HS-5 (cell line): ENCODE data around the gene LMAN2L.
A peak's percentile ranks its signal among the peaks of the same experiment; 100 is the strongest.

ENCODE experiments used
- DNase-seq: peaks from one replicate; pipeline ENCODE4 v3.0.0-alpha.2; 2012; ENCODE audit warnings: low read depth

The LMAN2L gene, protein sequence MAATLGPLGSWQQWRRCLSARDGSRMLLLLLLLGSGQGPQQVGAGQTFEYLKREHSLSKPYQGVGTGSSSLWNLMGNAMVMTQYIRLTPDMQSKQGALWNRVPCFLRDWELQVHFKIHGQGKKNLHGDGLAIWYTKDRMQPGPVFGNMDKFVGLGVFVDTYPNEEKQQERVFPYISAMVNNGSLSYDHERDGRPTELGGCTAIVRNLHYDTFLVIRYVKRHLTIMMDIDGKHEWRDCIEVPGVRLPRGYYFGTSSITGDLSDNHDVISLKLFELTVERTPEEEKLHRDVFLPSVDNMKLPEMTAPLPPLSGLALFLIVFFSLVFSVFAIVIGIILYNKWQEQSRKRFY

GRCh38 chr2:96739633-96740428 is at the start of gene LMAN2L:
Gene LMAN2L (minus strand): TSS chr2:96740064. CDS start chr2:96740040, 24 bp downstream.
- DNase-seq: peak; percentile 100

DNA sequence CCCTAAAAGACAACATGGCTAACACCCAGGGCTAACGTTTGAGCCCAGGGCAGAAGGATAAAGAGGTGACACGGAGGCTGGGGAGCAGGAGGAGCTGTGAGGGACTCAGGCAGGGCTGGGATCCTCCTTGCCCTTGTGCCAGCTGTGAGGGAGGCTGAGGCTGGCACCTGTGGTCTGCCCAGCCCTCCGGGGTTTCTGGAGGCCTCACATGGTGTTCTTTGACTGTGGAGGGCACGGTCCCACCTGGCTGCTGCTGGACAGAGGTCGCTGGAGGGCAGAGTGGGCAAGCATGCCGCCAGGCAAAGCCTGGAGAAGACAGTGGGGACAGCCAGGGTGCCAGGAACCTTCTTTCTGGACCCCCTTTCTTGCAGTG is 49.4 kb upstream of the LMAN2L start:
- DNase-seq: no peak

- no peak for DNase-seq
These were observed 48.8 kb upstream of the LMAN2L start for GRCh38 chr2:96788442-96789244.

DNA sequence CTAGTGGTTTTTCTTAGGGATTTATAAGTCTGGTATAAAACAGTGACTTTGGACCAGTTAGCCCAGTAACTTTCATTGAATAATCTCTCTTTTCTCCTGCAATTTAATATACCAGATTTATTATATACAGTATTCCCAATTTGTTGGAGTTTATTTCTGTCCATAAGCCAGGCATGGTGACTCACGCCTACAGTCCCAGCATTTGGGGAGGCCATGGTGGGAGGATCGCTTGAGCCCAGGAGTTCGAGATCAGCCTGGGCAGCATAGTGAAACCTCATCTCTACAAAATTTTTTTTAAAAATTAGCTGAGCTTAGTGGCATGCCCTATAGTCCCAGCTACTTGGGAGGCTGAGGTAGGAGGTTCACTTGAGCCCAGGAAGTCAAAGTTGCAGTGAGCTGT is 47.5 kb upstream of the LMAN2L start:
- DNase-seq: no peak

GRCh38 chr2:96783388-96783787 is 43.5 kb upstream of the LMAN2L start:
- no peak for DNase-seq

- no peak for DNase-seq
These were observed 35.3 kb upstream of the LMAN2L start for GRCh38 chr2:96775160-96775559.

DNA sequence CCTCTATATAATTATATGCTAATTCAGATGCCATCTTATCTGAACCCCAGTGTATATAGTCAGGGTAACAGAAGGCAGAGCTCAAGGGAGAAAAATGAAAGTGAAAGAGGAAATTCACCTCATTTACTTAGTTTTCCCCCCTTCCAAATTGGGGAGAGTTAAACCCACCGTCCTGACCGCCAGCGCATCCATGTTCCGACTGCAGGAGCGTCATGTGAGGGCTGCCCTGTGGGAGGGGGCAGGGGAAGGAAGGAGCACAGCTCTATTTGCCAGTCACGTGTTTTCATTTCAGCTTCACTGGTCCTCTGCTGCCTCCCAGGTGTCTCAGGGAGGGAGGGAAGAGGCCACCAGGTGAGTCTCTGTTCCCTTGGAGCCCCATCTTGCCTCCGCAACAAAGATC is 34.1 kb upstream of the LMAN2L start:
- DNase-seq: no peak

GRCh38 chr2:96772903-96773671 is 33.2 kb upstream of the LMAN2L start:
- no peak for DNase-seq

- DNase-seq: no peak
These were observed 32.1 kb upstream of the LMAN2L start for GRCh38 chr2:96771796-96772618.

DNA sequence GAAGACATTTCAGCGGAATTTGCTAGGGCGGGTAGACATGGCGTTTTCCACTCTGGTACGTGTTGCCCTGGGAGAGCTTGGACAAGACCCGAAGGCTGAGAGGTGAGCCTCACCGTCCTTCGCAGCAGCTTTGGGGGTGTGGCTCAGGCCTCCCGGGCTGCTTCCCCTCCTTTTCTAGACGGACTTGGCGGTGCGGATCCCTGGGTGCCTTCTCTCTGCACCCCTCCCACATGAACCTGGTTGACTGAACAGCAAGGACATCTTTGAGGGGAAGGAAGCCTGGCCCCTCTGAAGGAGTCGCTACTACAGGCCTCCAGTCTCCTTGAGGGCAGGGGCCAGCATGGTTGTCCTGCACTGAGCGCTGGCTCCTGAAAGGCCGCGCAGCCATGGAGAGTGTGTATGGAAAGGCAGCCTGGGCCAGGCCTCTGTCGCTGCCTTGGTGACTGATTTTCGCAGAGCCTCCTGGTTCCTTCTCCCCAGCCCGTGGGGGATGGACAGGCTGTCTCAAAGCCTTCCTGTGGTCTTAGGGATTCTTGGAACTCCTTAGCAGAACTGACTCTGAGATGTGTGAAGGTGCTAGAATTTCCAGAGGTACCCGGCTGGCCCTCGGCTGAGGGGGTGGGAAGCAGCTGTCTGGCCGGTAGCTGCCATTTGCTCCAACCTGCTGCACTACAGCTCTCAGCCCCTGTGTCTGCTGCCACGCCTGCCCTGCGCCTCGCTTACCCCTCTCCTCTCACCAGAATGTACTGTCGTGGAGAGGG is 30.8 kb upstream of the LMAN2L start:
- no peak for DNase-seq

DNA sequence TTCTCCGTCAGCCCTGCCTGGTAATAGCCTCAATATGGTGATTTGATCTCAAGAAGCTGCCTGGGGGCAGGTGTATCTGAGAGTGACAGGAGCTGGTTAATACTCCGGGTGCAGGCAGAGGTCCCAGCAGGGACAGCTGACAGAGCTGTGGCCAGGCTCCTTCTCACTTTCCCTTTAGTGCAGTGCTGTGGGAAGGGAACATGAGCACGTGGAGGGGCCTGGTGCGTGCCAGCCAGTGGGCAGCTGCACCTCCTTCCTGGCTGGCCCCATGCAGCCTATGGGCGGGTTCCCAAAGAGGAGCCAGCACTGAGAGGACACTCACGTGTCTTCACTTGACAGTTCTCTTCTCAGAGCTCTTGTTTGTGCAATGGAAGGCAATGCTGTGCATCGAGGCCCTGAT is 29.9 kb upstream of the LMAN2L start:
- DNase-seq: no peak

GRCh38 chr2:96768083-96768561 is 28.3 kb upstream of the LMAN2L start:
- DNase-seq: no peak

GRCh38 chr2:96767135-96767871 is 27.4 kb upstream of the LMAN2L start:
- no peak for DNase-seq

GRCh38 chr2:96764253-96764637 is 24.4 kb upstream of the LMAN2L start:
- DNase-seq: no peak

GRCh38 chr2:96763511-96764252 is 23.8 kb upstream of the LMAN2L start:
- DNase-seq: no peak

DNA sequence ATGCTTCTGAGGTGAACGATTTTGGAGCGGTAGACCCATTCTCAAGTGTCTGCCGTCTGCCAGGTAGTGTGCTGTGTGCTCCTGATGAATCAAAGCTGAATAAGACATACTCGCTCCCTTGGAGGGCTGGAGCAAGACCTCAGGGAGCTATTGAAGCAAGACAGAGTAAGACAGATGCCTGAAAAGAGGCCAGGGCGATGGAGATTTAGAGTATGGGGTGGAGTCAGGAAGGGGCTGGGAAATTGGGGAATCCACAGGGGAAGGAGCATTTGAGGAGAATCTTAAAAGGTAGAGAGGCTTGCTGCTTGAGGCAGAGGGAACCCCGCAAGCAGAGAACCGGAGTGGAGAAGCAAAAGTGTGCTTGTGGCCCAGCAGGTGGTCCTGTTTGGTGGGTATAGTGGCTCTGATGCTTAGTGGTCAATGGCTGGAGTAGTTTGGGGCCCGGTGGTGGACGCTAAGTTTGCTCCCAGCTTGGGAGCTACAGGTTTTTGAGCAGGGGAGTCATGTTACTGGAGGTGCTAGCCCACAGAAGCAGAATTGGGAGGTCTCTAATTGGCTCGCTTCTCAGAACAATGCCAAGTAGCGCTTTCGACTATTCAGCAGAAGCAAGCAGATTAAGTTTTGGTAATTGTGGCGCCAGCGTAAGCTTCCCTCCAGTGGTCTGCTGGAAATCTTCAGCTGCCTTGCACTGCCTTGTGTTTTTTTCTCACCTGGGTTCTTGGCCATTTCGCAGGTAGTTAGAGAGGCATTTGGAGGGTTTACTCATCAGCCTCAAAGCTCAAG is 22.9 kb upstream of the LMAN2L start:
- DNase-seq: no peak

- DNase-seq: no peak
These were observed 21.3 kb upstream of the LMAN2L start for GRCh38 chr2:96760986-96761832.
